ENCODE measurements around the gene PHPT1. TPM values are rescaled to one million over a fixed set of nuclear protein-coding genes. Genes with fewer than 3 reads are reported as not detected.

PHPT1 gene
- total and polyA plus RNA-seq, 2 experiments from 2014 or later = 86.2 to 437 TPM

GRCh38 chr9:136849038-136849959 lies at the start of gene PHPT1 (continued):
- no peak for TF ChIP-seq ZNF462 (CRISPR knock-in tag; IDR thresholded peaks at IDR 0.05)

DNA sequence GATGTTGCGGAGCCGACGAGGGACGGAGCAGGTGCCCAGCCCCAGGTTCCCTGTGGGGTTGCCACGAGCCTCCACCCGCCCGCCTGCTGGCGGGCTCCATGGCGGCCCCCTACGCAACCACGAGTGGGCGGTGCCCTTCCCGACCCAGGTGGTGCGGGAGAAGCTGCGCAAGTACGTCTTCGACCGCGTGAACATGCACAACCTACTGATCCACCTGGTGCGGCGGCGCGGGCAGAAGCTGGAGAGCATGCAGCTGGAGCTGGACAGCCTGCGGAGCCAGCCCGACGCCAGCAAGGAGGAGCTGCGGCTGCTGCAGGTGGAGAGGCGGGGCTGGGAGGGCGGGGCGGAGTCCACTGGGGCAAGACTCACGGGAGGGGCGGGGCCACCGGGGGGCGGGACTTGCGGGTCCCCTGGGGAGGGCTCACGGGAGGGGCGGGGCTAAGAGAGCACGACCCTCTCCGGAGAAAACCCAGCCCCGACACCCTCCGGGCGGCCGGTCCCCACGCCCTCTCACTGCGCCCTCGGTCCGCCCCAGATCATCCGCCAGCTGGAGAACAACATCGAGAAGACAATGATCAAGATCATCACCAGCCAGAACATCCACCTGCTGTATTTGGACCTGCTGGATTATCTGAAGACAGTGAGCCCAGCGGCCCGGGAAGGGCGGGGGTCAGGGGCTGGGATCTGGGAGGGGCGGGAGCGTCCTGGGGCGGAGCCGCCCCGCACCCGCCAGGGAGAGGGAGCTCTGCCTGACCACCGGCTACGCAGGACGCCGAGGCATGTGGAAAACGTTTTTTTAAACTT lies 49.2 kb upstream of the PHPT1 start:
- Histone ChIP-seq H3K79me2 (replicated peaks; ENCODE audit: insufficient read depth) (no peaks in the 10 kb centered on the region), H3K9me2 (ENCODE audit: insufficient read depth) (no peaks in the 10 kb centered on the region), H3K36me3 (ENCODE audit: insufficient read depth) (no peaks in the 10 kb centered on the region), H3K27ac (ENCODE audit: low read depth) (no peak overlapping the region), H3F3A (replicated peaks; ENCODE audit: low read depth) (peaks cover 10% of the 10 kb centered on the region; the same call in 1 of the 2 replicates), H3K4me2 (peak overlapping the region; percentile 99), H3K4me1 (ENCODE audit: insufficient read depth) (peaks cover 16% of the 10 kb centered on the region), H4K20me1 (replicated peaks; ENCODE audit: insufficient read depth) (no peaks in the 10 kb centered on the region; the same call in 1 of the 2 replicates), H2AFZ (peak overlapping the region; percentile 94), H3K4me3 (peak overlapping the region; percentile 89), H3K27me3 (ENCODE audit: insufficient read depth) (peaks cover 13% of the 10 kb centered on the region)
- peak overlapping the region; percentile 92 for H3K27ac Mint-ChIP-seq
- H3K4me1 Mint-ChIP-seq = peaks cover 19% of the 10 kb centered on the region
- peak; percentile 94 for DNase-seq (ENCODE audit: low spot score)
- H3K9me3 Mint-ChIP-seq = no peaks in the 10 kb centered on the region
- peak overlapping the region; percentile 88 for H3K4me3 Mint-ChIP-seq
- no peaks in the 10 kb centered on the region; the same call in 2 of the 3 replicates for H3K36me3 Mint-ChIP-seq (ENCODE audit: low read depth)
- peaks cover 32% of the 10 kb centered on the region for H3K27me3 Mint-ChIP-seq (ENCODE audit: insufficient read depth, low read depth, poor library complexity)
- TF ChIP-seq STAT1 (IDR thresholded peaks at IDR 0.05; ENCODE audit: unreplicated experiment) = no peak
- TF ChIP-seq, protein P1, sequence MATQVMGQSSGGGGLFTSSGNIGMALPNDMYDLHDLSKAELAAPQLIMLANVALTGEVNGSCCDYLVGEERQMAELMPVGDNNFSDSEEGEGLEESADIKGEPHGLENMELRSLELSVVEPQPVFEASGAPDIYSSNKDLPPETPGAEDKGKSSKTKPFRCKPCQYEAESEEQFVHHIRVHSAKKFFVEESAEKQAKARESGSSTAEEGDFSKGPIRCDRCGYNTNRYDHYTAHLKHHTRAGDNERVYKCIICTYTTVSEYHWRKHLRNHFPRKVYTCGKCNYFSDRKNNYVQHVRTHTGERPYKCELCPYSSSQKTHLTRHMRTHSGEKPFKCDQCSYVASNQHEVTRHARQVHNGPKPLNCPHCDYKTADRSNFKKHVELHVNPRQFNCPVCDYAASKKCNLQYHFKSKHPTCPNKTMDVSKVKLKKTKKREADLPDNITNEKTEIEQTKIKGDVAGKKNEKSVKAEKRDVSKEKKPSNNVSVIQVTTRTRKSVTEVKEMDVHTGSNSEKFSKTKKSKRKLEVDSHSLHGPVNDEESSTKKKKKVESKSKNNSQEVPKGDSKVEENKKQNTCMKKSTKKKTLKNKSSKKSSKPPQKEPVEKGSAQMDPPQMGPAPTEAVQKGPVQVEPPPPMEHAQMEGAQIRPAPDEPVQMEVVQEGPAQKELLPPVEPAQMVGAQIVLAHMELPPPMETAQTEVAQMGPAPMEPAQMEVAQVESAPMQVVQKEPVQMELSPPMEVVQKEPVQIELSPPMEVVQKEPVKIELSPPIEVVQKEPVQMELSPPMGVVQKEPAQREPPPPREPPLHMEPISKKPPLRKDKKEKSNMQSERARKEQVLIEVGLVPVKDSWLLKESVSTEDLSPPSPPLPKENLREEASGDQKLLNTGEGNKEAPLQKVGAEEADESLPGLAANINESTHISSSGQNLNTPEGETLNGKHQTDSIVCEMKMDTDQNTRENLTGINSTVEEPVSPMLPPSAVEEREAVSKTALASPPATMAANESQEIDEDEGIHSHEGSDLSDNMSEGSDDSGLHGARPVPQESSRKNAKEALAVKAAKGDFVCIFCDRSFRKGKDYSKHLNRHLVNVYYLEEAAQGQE (IDR thresholded peaks at IDR 0.05; ENCODE audit: unreplicated experiment) = no peak
- TF ChIP-seq POLR2AphosphoS5 (IDR thresholded peaks at IDR 0.05; ENCODE audit: low read depth) = peak; percentile 74
- ATAC-seq = peak; percentile 68

Measured in GM23338 (cell line).